Measurements from ENCODE around the gene MAN1A1.

GRCh38 chr6:119193707-119194106, 155.9 kb downstream of the MAN1A1 start:
- TF ChIP-seq CTCF (conservative IDR thresholded peaks at IDR 0.05; ENCODE audit: low read length) = no peak
- no peak for TF ChIP-seq EZH2phosphoT487 (IDR thresholded peaks at IDR 0.05; ENCODE audit: borderline replicate concordance)

Data from Loucy (cell line).